Glomerular visceral epithelial cell (primary cell): ENCODE results near the gene ARRB2.

ENCODE experiments used
- DNase-seq: peaks from one replicate; pipeline ENCODE4 v3.0.0-alpha.2; 2016; ENCODE audit errors: extremely low spot score

The ARRB2 gene

DNA sequence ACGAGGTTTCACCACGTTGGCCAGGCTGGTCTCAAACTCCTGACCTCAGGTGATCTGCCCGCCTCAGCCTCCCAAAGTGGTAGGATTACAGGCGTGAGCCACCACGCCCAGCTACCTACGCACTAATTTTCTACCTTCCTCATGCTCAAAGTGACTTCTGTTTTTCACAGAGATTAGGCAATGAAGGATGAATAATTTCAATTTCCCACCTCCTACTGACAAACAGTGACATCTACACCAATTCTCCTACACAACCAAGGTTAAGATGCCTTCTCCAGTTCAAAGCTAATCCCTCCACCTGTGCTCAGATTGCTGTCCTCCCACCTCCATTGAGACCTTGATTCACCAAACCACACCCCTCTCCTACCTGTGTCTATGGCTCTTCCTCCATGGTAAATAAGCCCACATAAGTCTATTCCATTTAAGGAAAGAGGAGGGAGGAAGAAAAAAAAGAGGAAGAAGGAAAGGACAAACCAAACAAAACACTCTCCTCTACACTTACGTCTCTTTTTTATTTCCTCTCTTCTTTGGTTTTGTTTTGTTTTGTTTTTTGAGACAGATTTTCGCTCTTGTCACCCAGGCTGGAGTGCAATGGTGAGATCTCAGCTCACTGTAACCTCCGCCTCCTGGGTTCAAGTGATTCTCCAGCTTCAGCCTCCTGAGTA, 15.3 kb downstream of the ARRB2 start:
- DNase-seq, result no peak

GRCh38 chr17:4728124-4728523, 17.7 kb downstream of the ARRB2 start:
- DNase-seq, result no peak

DNA sequence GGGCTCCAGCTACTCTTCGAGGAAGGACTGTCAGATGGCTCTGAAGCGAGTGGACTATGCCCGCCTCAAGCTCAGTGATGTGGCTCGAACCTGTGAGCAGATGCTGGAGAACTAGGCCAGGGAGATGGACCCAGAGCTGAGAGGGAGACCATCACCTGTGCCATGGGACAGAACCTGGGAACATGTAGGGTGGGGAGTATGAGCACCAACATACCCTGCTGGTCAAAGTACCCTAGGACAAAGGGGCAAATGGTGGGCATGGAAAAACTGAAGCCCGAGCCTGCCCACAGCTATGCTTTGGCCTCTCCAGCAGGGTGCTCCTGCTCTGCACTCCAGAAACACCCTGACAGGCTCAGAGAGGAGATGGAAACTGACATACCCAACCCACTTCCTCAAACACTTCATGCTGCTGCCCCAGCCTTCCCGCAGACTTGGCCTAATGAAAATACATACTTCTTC, 22.7 kb downstream of the ARRB2 start:
- no peak for DNase-seq

DNA sequence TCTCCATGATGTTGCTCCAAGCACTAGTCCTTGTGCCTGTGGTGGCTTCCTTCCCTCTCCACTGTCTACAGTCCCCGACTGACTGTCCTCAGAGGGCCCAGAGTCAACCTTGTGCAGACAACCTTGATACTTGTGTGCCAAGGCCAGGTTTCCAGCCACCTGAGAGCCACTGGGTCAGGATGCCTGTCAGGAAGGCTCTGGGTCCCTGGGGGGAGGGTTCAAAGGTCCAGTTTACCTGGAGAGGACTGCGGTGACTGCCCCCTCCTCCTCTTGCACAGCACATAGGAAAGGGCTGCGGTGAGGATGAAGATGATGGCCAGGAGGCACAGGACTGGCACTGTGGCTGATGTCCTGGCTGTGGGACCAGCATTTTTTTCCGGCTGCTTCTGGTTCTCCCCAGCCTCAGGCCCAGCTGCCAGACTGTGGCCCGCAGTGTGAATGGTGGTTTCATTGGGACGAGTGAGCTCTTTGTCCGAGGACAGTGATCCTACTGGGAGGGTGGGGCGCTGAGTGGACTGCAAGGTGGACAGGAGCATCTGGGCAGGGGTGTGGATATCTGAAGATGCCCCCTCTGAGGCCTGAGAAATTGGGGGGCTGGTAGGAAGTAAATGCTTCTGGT, 24.5 kb downstream of the ARRB2 start:
- no peak for DNase-seq

- DNase-seq, result no peak
These were observed 25.6 kb downstream of the ARRB2 start for GRCh38 chr17:4735876-4736651.

DNA sequence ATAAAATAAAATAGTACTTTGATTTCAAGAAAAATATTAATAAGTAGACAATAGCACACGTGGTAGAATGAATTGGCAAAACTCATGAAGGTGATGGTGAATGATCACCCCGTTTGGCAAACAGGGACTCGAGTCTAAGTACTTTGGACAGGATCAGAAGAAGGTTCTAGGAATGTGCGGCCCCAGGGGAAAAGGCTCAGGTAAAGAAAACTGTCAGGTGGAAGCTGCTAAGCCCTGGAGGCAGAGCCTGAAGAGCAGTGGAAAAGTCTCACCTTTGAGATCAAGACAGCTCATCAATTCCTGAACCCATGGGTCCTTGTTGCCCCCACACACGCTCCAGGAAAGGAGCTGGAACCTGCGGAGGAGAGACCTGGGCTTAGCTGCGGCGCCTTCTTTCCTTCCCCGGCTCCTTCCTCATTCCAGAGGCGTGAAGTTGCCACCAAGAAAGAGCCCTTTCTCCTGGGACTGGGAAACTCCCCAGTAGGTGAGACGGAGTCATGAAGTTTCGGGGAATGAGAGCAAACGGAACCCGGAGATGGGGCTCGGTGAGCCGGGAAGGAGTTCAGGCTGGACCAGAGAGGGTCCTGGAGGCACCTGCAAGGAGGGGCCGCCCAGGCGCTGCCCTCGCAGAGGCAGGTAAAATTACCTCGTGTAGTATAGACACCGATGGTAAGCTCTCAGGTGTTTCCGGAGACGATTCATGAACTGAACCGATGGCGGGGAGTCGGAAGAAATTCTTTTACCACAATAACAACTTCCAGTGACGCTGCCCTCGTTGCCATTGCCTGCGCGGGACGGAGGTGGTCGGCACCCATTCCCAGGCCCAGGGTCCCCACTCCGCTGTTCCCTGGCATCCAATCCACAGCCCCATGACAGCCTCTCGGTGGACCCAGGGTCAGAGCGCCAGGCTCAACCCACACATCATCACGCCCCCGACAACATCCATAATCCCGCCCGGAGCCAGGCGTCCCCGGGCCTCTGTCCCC, 28.0 kb downstream of the ARRB2 start:
- peak; percentile 38 for DNase-seq

DNA sequence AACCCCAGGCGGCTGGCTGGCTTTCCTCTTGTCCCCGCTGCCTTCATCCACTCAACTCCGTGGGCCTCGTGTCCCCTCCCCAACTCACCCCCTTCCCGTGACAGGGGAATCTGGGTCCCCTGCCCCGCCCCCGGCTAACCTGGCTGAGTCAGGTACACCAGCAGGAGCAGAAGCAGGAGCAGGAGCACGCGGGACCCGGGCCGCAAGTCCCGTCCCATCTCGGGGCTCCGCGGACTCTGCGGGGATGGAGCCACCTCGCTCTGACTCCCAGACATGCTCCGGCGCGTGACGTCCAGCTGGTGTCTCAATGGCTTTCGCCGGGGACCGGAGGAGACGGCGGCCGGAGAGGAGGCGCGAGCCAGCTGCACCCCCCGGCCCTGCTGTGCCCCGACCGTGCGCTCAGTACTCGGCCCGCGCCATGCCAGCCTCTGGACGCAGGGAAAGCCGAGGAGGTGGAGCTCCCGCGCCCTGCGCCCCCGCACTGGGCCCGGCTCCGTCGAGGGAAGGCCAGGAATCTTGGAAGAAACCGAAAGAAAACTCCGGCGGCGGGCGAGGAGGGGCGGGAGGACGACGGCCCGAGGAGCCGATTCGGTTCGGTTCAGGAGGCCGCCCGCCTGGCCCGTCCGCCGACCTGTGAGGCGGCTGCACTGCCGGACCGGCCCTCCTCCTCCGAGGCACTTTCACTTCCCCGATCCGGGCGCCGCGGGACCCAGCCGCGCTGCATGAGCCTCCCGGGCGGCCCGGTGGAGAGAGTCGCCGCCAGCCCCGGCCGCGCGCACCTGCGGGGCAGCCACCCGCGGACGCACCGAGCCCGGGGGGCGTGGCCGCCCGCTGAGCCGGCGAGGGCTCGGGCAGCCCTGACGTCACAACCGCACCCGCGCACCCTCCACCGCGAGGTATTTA, 28.9 kb downstream of the ARRB2 start, which contains the start of the genes CXCL16 and ZMYND15:
Gene CXCL16 (minus strand): TSS at position 807 of the 903 bp plus-strand sequence. CDS start 589 bp downstream, at position 218.
Gene ZMYND15 (plus strand): TSS at position 712 of the 903 bp plus-strand sequence. CDS start 716 bp downstream, outside the sequence.
- peak; percentile 44 for DNase-seq

GRCh38 chr17:4740025-4740351, 29.6 kb downstream of the ARRB2 start:
- DNase-seq, result no peak

DNA sequence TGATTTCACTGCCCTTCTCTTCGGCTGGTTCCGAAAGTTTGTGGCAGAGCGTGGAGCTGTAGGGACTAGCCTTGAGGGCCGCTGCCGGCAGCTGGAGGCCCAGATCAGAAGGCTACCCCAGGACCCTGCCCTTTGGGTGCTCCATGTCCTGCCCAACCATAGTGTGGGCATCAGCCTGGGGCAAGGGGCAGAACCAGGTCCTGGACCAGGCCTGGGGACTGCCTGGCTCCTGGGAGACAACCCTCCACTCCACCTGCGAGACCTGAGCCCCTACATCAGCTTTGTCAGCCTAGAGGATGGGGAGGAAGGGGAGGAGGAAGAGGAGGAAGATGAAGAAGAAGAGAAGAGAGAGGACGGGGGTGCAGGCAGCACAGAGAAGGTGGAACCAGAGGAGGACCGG, 30.2 kb downstream of the ARRB2 start:
- no peak for DNase-seq

GRCh38 chr17:4741544-4741943, 31.1 kb downstream of the ARRB2 start:
- DNase-seq, result no peak

- no peak for DNase-seq
These were observed 31.7 kb downstream of the ARRB2 start for GRCh38 chr17:4742133-4742532.

DNA sequence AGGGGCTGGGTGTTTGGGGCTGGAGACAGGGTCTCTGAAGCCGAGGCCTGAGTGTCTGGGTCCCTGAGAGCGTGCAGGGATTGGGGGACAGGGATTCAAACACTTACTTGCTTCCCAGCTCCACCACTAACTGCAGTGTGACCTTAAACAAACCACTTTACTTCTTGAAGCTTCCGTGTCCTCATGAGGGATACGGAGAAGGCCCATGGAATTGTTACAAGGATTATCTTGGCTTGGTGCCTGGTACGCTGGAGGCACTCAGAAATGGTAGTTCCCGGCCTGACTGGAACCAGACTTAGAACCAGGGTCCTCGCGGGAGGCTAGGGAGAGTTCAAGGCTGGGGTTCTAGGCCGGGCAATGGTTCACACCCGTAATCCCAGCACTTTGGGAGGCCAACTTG, 32.2 kb downstream of the ARRB2 start:
- DNase-seq, result no peak

GRCh38 chr17:4743216-4743615, 32.8 kb downstream of the ARRB2 start:
- DNase-seq, result no peak

DNA sequence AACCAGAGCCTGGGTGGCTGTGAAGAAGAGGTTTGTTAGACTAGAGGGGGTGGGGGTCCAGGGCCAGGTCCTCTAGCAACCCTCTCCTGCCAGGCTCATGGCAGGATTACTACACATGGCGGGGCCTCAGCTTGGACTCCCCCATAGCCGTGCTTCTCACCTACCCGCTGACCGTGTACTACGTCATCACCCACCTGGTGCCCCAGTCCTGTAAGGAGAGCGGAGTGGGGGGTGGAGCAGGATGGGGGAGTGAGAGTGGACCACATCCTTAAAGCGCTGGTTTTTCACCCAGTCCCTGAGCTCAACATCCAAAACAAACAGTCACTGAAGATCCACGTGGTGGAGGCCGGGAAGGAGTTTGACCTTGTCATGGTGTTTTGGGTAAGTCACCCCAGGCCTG, 33.5 kb downstream of the ARRB2 start:
- no peak for DNase-seq

DNA sequence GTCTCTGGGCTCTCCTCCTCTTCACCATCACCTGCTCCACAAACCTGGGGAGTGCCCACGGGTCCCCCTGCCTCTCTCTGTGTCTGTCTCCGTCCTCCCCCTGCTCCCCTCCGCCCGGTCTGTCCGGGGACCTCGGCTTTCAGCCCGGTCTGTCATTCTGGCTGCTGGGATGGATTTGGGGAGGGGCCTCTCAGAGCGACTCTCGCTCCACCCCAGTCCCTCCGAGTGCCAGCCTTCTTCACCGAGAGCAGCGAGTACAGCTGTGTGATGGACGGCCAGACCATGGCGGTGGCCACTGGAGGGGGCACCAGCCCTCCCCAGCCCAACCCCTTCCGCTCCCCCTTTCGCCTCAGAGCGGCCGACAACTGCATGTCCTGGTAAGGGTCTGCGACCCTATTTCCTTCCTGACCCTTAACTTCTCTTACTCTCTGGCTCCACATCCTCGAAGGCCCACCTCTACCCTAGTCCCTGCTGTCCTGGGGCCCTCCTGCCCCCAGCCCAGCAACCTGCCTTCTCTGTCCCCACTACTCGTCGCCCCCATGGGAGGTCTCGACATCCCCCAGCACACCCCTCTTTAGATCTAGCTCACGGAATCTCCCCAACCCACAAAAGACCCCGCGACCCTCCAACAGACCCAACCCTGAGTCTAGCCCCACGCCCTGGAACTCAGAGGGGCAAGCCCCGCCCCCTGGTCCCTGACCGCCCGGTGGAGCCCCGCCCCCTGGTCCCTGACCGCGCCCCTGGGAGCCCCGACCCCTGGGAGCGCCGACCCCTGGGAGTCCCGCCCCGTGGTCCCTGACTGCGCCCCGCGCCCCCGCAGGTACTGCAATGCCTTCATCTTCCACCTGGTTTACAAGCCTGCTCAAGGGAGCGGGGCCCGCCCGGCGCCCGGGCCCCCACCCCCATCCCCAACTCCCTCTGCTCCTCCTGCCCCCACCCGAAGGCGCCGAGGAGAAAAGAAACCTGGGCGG, 34.9 kb downstream of the ARRB2 start:
- DNase-seq, result no peak

DNA sequence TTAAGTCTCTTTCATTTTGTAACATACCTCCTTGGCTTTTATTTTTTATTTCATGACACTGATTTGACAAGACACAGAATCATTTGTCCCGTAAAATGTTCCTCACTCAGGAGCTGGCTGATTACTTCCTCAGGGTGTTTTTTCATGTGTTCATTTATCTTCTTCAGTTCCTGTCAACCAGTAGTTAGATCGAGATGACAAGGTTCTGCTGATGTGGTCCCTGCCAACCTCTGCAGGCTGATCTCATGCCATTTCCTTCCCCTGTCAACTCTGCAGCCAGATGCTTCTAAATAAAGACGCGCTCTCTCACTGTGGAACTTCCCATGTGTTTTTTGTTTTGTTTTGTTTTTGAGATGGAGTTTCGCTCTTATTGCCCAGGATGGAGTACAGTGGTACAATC, 37.4 kb downstream of the ARRB2 start:
- no peak for DNase-seq

- no peak for DNase-seq
These were observed 38.3 kb downstream of the ARRB2 start for GRCh38 chr17:4748686-4749085.

DNA sequence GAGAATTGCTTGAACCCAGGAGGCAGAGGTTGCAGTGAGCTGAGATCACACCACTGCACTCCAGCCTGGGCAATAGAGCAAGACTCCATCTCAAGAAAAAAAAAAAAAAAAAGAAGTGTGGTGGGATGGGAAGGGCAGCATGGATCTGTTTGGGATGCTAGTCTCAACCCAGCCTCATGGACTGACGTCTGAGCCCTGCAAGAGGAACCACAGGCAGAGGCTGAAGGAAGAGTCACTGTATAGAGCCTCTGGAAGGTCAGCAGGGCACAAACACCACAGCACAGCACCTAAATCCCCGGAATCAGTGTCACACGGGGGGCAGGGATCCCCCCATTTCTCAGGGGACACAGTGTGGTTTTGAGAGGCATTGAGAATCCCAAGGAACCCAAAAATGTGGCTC, 40.2 kb downstream of the ARRB2 start:
- DNase-seq, result no peak

DNA sequence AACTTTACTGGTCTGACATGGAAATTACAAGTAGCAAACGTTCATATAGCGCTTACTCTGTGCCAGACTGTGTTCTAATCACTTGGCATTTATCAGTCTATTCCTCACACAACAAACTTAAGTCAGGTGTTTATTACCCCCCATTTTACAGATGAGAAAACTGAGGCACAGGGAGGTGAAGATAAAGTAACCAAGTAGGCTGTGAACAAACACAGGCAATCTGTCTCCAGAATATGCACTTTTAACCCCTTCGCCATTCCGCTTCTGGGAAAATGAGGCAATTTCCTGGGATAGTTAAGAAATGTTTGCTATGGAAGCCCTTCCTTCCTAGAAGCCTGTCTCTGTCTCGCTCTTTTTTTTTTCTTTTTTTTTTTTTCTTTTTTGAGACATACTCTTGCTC, 41.5 kb downstream of the ARRB2 start:
- no peak for DNase-seq
